HEK293T (cell line): ENCODE data around the gene CTSG.

Experiments used
- CTCF ChIA-PET: fragments of 350-600 bp; formaldehyde crosslinking; extraction: SDS; loops from one replicate; lab custom pipeline; 2021; ENCODE audit warnings: antibody characterized with exemption, inconsistent platforms; lab: Yijun Ruan, JAX
- POLR2A ChIA-PET: fragments of 350-600 bp; formaldehyde crosslinking; extraction: SDS; loops from one replicate; lab custom pipeline; 2020; ENCODE audit warnings: antibody characterized with exemption, inconsistent platforms; lab: Yijun Ruan, JAX
- DNase-seq: peaks from one replicate; pipeline ENCODE4 v3.0.0; 2012; ENCODE audit warnings: mixed read lengths; ENCODE audit errors: extremely low spot score
- ARNT ChIP-seq: fragments of 450-650 bp; IDR thresholded peaks from 2 replicates; pipeline ENCODE4 v1.6.1; 2017; ENCODE audit warnings: mild to moderate bottlenecking
- BHLHE40 ChIP-seq: fragments of 450-650 bp; IDR thresholded peaks from 2 replicates; pipeline ENCODE4 v1.6.1; 2016; ENCODE audit warnings: mild to moderate bottlenecking, moderate library complexity, borderline replicate concordance
- CTBP1 ChIP-seq: fragments of 450-650 bp; IDR thresholded peaks from 2 replicates; pipeline ENCODE4 v1.6.1; 2016; ENCODE audit warnings: borderline replicate concordance
- ELF4 ChIP-seq: fragments of 450-650 bp; IDR thresholded peaks from 2 replicates; pipeline ENCODE4 v1.6.1; 2017; ENCODE audit warnings: antibody characterized with exemption
- FOXA1 ChIP-seq: fragments of 450-650 bp; IDR thresholded peaks from 2 replicates; pipeline ENCODE4 v1.6.1; 2016; ENCODE audit warnings: mild to moderate bottlenecking
- FOXK2 ChIP-seq: fragments of 450-650 bp; IDR thresholded peaks from 2 replicates; pipeline ENCODE4 v1.6.1; 2016; ENCODE audit warnings: mild to moderate bottlenecking
- FOXM1 ChIP-seq: fragments of 450-650 bp; IDR thresholded peaks from 2 replicates; pipeline ENCODE4 v1.6.1; 2017; ENCODE audit warnings: mild to moderate bottlenecking, borderline replicate concordance
- HDGF ChIP-seq: fragments of 450-650 bp; IDR thresholded peaks from 2 replicates; pipeline ENCODE4 v1.6.1; 2017; ENCODE audit warnings: antibody characterized with exemption, borderline replicate concordance
- L3MBTL2 ChIP-seq: fragments of 450-650 bp; conservative IDR thresholded peaks from 2 replicates; pipeline ENCODE4 v1.6.1; 2016; ENCODE audit warnings: mild to moderate bottlenecking
- LEF1 ChIP-seq: fragments of 450-650 bp; IDR thresholded peaks from 2 replicates; pipeline ENCODE4 v1.6.1; 2017; ENCODE audit warnings: mild to moderate bottlenecking, borderline replicate concordance
- NFRKB ChIP-seq: fragments of 450-650 bp; IDR thresholded peaks from 2 replicates; pipeline ENCODE4 v1.6.1; 2016; ENCODE audit warnings: mild to moderate bottlenecking, moderate library complexity
- PKNOX1 ChIP-seq: fragments of 450-650 bp; IDR thresholded peaks from 2 replicates; pipeline ENCODE4 v1.6.1; 2016
- SP1 ChIP-seq: fragments of 450-650 bp; IDR thresholded peaks from 2 replicates; pipeline ENCODE4 v1.6.1; 2017
- SUZ12 ChIP-seq: fragments of 450-650 bp; IDR thresholded peaks from 2 replicates; pipeline ENCODE4 v1.6.1; 2016; ENCODE audit warnings: mild to moderate bottlenecking
- TARDBP ChIP-seq: fragments of 450-650 bp; IDR thresholded peaks from 2 replicates; pipeline ENCODE4 v1.6.1; 2016
- ZNF384 ChIP-seq: fragments of 450-650 bp; IDR thresholded peaks from 2 replicates; pipeline ENCODE4 v1.6.1; 2016

The CTSG gene

GRCh38 chr14:24578558-24578957 is 2.5 kb upstream of the CTSG start:
- POLR2A ChIA-PET, result no interaction called here
- DNase-seq, result no peak

GRCh38 chr14:24576771-24577170 is 721 bp upstream of the CTSG start:
- no peak for DNase-seq
- CTCF ChIA-PET, result no interaction called here
- TF ChIP-seq LEF1 (no peak), ELF4 (no peak), TARDBP (no peak), ZNF384 (no peak), CTBP1 (no peak), FOXA1 (no peak), ARNT (no peak), PKNOX1 (no peak), L3MBTL2 (no peak), NFRKB (no peak), SP1 (no peak), BHLHE40 (no peak), FOXK2 (no peak), FOXM1 (no peak), HDGF (no peak), SUZ12 (no peak)
- POLR2A ChIA-PET, result no interaction called here

More at GRCh38 chr14:24578558-24578957, 2.5 kb upstream of the CTSG start:
- CTCF ChIA-PET, result no interaction called here
- no peak for TF ChIP-seq ZNF384
- TF ChIP-seq CTBP1, result no peak
- TF ChIP-seq SUZ12, result no peak
- TF ChIP-seq L3MBTL2, result no peak
- no peak for TF ChIP-seq ARNT
- TF ChIP-seq FOXK2, result no peak
- TF ChIP-seq TARDBP, result no peak
- TF ChIP-seq ELF4, result no peak
- no peak for TF ChIP-seq SP1
- no peak for TF ChIP-seq FOXA1
- no peak for TF ChIP-seq LEF1
- no peak for TF ChIP-seq NFRKB
- TF ChIP-seq BHLHE40, result no peak
- TF ChIP-seq HDGF, result no peak
- TF ChIP-seq PKNOX1, result no peak
- TF ChIP-seq FOXM1, result no peak

GRCh38 chr14:24574206-24574774 is 1.8 kb downstream of the CTSG start:
- TF ChIP-seq CTBP1 (no peak), BHLHE40 (no peak), SUZ12 (no peak), FOXA1 (no peak), L3MBTL2 (no peak), NFRKB (no peak), HDGF (no peak)
- no peak for DNase-seq
- ChIA-PET POLR2A (no interaction called here), CTCF (no interaction called here)

GRCh38 chr14:24566318-24566717 is 9.7 kb downstream of the CTSG start:
- ChIA-PET CTCF (no interaction called here), POLR2A (no interaction called here)
- no peak for DNase-seq
- no peak for TF ChIP-seq SP1
- TF ChIP-seq ZNF384, result no peak
- no peak for TF ChIP-seq SUZ12
- TF ChIP-seq L3MBTL2, result no peak
- no peak for TF ChIP-seq HDGF
- TF ChIP-seq PKNOX1, result no peak
- TF ChIP-seq FOXK2, result no peak

GRCh38 chr14:24565766-24566165 is 10.3 kb downstream of the CTSG start:
- POLR2A ChIA-PET, result no interaction called here
- DNase-seq, result no peak
- CTCF ChIA-PET, result no interaction called here
- TF ChIP-seq TARDBP (no peak), PKNOX1 (no peak)

GRCh38 chr14:24563505-24563904 is 12.5 kb downstream of the CTSG start:
- CTCF ChIA-PET, result no interaction called here
- POLR2A ChIA-PET, result no interaction called here
- TF ChIP-seq ELF4, result no peak
- no peak for TF ChIP-seq FOXK2
- no peak for TF ChIP-seq L3MBTL2
- no peak for TF ChIP-seq SUZ12
- TF ChIP-seq FOXM1, result no peak
- no peak for TF ChIP-seq NFRKB
- no peak for TF ChIP-seq TARDBP
- TF ChIP-seq ZNF384, result no peak
- no peak for TF ChIP-seq FOXA1
- TF ChIP-seq LEF1, result no peak
- no peak for TF ChIP-seq PKNOX1
- TF ChIP-seq CTBP1, result no peak
- no peak for TF ChIP-seq HDGF
- TF ChIP-seq SP1, result no peak
- no peak for TF ChIP-seq BHLHE40
- no peak for TF ChIP-seq ARNT
- DNase-seq, result no peak
